HEK293 (cell line): ENCODE results near the gene BAHD1.

Experiments used
- CTCF ChIA-PET: fragments of 350-600 bp; formaldehyde crosslinking; extraction: SDS; loops from one replicate; lab custom pipeline; 2021; ENCODE audit warnings: antibody characterized with exemption; lab: Yijun Ruan, JAX
- POLR2A ChIA-PET: fragments of 300-600 bp; formaldehyde crosslinking; extraction: SDS; loops from one replicate; lab custom pipeline; 2020; ENCODE audit warnings: antibody characterized with exemption, inconsistent platforms; lab: Yijun Ruan, JAX
- H3K27ac ChIP-seq: fragments of 200-500 bp; sonication (Bioruptor generic); 2 replicates; pipeline ENCODE4 v1.5.1; 2014; ENCODE audit warnings: low read depth, low read length, control low read depth, inconsistent platforms; ENCODE audit errors: extremely low read depth
- H3K36me3 ChIP-seq, 2 experiments: fragments of 200-500 bp in 1 of 2; sonication (Bioruptor generic) in 1 of 2; 1 replicate in 1 of 2; 2 replicates in 1 of 2; pipeline ENCODE4 v1.5.1; 2014 to 2017; ENCODE audit warnings: inconsistent platforms in 2 of 2, low read length in 2 of 2; ENCODE audit not compliant: control insufficient read depth in 2 of 2, insufficient read depth in 1 of 2
- H3K4me1 ChIP-seq: fragments of 200-500 bp; sonication (Bioruptor generic); 2 replicates; pipeline ENCODE4 v1.5.1; 2014; ENCODE audit warnings: mild to moderate bottlenecking, low read length, inconsistent platforms; ENCODE audit not compliant: control insufficient read depth, insufficient read depth
- H3K4me3 ChIP-seq: 2 replicates; pipeline ENCODE4 v1.5.1; 2011; ENCODE audit warnings: low read depth, mild to moderate bottlenecking, control low read depth, low read length, moderate library complexity
- H3K9me3 ChIP-seq: fragments of 200-500 bp; sonication (Bioruptor generic); 2 replicates; pipeline ENCODE4 v1.5.1; 2014; ENCODE audit warnings: low read depth, low read length, inconsistent platforms; ENCODE audit not compliant: control insufficient read depth, insufficient read depth
- BCL6B ChIP-seq: fragments of 450-650 bp; formaldehyde crosslinking; IDR thresholded peaks from 2 replicates; pipeline ENCODE4 v1.5.1; 2017; ENCODE audit warnings: missing biosample characterization, missing genetic modification characterization
- FEZF1 ChIP-seq: fragments of 450-650 bp; formaldehyde crosslinking; IDR thresholded peaks from 2 replicates; pipeline ENCODE4 v1.5.1; 2016; ENCODE audit warnings: missing biosample characterization, missing genetic modification characterization
- REPIN1 ChIP-seq: fragments of 450-650 bp; formaldehyde crosslinking; IDR thresholded peaks from 2 replicates; pipeline ENCODE4 v1.5.1; 2017; ENCODE audit warnings: missing biosample characterization, missing genetic modification characterization, low read depth
- TCF7L2 ChIP-seq: IDR thresholded peaks from 2 replicates; pipeline ENCODE4 v1.6.1; 2011; ENCODE audit warnings: low read depth, mild to moderate bottlenecking, inconsistent platforms, low read length, moderate library complexity, borderline replicate concordance
- TRIM28 ChIP-seq: IDR thresholded peaks from 2 replicates; pipeline ENCODE4 v1.6.1; 2011; ENCODE audit warnings: low read length, control low read depth, borderline replicate concordance
- ZBTB17 ChIP-seq: fragments of 450-650 bp; formaldehyde crosslinking; IDR thresholded peaks from 2 replicates; pipeline ENCODE4 v1.5.1; 2016; ENCODE audit warnings: missing biosample characterization, missing genetic modification characterization
- ZBTB49 ChIP-seq: fragments of 450-650 bp; formaldehyde crosslinking; IDR thresholded peaks from 2 replicates; pipeline ENCODE4 v1.5.1; 2016; ENCODE audit warnings: missing biosample characterization, missing genetic modification characterization, low read depth
- ZBTB6 ChIP-seq: fragments of 450-650 bp; formaldehyde crosslinking; IDR thresholded peaks from 2 replicates; pipeline ENCODE4 v1.5.1; 2017; ENCODE audit warnings: missing biosample characterization, missing genetic modification characterization
- ZFP69B ChIP-seq: fragments of 450-650 bp; formaldehyde crosslinking; IDR thresholded peaks from 2 replicates; pipeline ENCODE4 v1.5.1; 2016; ENCODE audit warnings: missing biosample characterization, missing genetic modification characterization
- ZNF148 ChIP-seq: fragments of 450-650 bp; formaldehyde crosslinking; IDR thresholded peaks from 2 replicates; pipeline ENCODE4 v1.5.0; 2017; ENCODE audit warnings: missing biosample characterization, missing genetic modification characterization, borderline replicate concordance
- ZNF157 ChIP-seq: fragments of 450-650 bp; formaldehyde crosslinking; IDR thresholded peaks from 2 replicates; pipeline ENCODE4 v1.5.1; 2016; ENCODE audit warnings: missing biosample characterization, missing genetic modification characterization
- ZNF26 ChIP-seq: fragments of 450-650 bp; formaldehyde crosslinking; IDR thresholded peaks from 2 replicates; pipeline ENCODE4 v1.5.1; 2016; ENCODE audit warnings: missing biosample characterization, missing genetic modification characterization
- ZNF350 ChIP-seq: fragments of 450-650 bp; formaldehyde crosslinking; IDR thresholded peaks from 2 replicates; pipeline ENCODE4 v1.5.0; 2017; ENCODE audit warnings: missing biosample characterization, mild to moderate bottlenecking, missing genetic modification characterization
- ZNF426 ChIP-seq: fragments of 450-650 bp; formaldehyde crosslinking; IDR thresholded peaks from 2 replicates; pipeline ENCODE4 v1.5.1; 2017; ENCODE audit warnings: missing biosample characterization, missing genetic modification characterization, mild to moderate bottlenecking, inconsistent platforms, moderate library complexity
- ZNF449 ChIP-seq: fragments of 450-650 bp; formaldehyde crosslinking; IDR thresholded peaks from 2 replicates; pipeline ENCODE4 v1.5.1; 2017; ENCODE audit warnings: missing biosample characterization, mild to moderate bottlenecking, missing genetic modification characterization, moderate library complexity
- ZNF580 ChIP-seq: fragments of 450-650 bp; formaldehyde crosslinking; IDR thresholded peaks from 2 replicates; pipeline ENCODE4 v1.5.1; 2016; ENCODE audit warnings: missing biosample characterization, missing genetic modification characterization
- ZNF629 ChIP-seq: fragments of 450-650 bp; formaldehyde crosslinking; IDR thresholded peaks from 2 replicates; pipeline ENCODE4 v1.5.1; 2017; ENCODE audit warnings: missing biosample characterization, missing genetic modification characterization
- ZNF639 ChIP-seq: fragments of 450-650 bp; formaldehyde crosslinking; IDR thresholded peaks from 2 replicates; pipeline ENCODE4 v1.5.1; 2016; ENCODE audit warnings: missing biosample characterization, missing genetic modification characterization
- ZNF768 ChIP-seq: fragments of 450-650 bp; formaldehyde crosslinking; IDR thresholded peaks from 2 replicates; pipeline ENCODE4 v1.5.1; 2018; ENCODE audit warnings: missing biosample characterization, mild to moderate bottlenecking, missing genetic modification characterization
- ZNF777 ChIP-seq: fragments of 450-650 bp; formaldehyde crosslinking; IDR thresholded peaks from 2 replicates; pipeline ENCODE4 v1.5.1; 2017; ENCODE audit warnings: missing biosample characterization, missing genetic modification characterization, borderline replicate concordance

BAHD1 gene

GRCh38 chr15:40446144-40446543 lies 5.4 kb downstream of the BAHD1 start:
- H3K36me3 ChIP-seq: no peaks in the 10 kb centered on the region
- POLR2A ChIA-PET: no interaction called here
- H3K9me3 ChIP-seq: no peaks in the 10 kb centered on the region
- CTCF ChIA-PET: interaction anchor here (0.7 kb wide), 1 partner anchor 16 kb away, joined by 3 read pairs; no protein-coding TSS in a partner anchor
- H3K4me1 ChIP-seq: peaks cover 14% of the 10 kb centered on the region
- TF ChIP-seq ZFP69B: no peak
- no peak for TF ChIP-seq ZNF350 (tag by site-specific recombination)
- TF ChIP-seq FEZF1 (tag by site-specific recombination): peak; percentile 45; the same call in 1 of the 2 replicates
- H3K4me3 ChIP-seq: no peak overlapping the region
- no peak overlapping the region for H3K27ac ChIP-seq

- H3K9me3 ChIP-seq: no peaks in the 10 kb centered on the region
- no peaks in the 10 kb centered on the region for H3K36me3 ChIP-seq
- H3K27ac ChIP-seq: no peak overlapping the region
- peaks cover 12% of the 10 kb centered on the region for H3K4me1 ChIP-seq
- no peak for TF ChIP-seq ZBTB17 (tag by site-specific recombination)
- no peak for TF ChIP-seq ZNF157
- TF ChIP-seq TRIM28: no peak
- TF ChIP-seq ZNF26 (tag by site-specific recombination): no peak
- no peak for TF ChIP-seq ZNF629 (tag by site-specific recombination)
- no peak for TF ChIP-seq ZBTB6 (tag by site-specific recombination)
- TF ChIP-seq ZNF580 (tag by site-specific recombination): no peak
- TF ChIP-seq ZNF777: no peak
- no peak for TF ChIP-seq ZNF768 (tag by site-specific recombination)
- TF ChIP-seq ZNF350 (tag by site-specific recombination): no peak
- TF ChIP-seq ZFP69B: no peak
- TF ChIP-seq ZBTB49 (tag by site-specific recombination): no peak
- TF ChIP-seq ZNF148: no peak
- TF ChIP-seq ZNF426 (tag by site-specific recombination): no peak
- TF ChIP-seq ZNF639 (tag by site-specific recombination): no peak
- TF ChIP-seq ZNF449 (tag by site-specific recombination): no peak
- TF ChIP-seq BCL6B (tag by site-specific recombination): no peak
- no peak for TF ChIP-seq REPIN1 (tag by site-specific recombination)
- no peak for TF ChIP-seq TCF7L2
- no peak overlapping the region for H3K4me3 ChIP-seq
- ChIA-PET CTCF (interaction anchor here (0.7 kb wide), 1 partner anchor 674 kb away, joined by 3 read pairs; no protein-coding TSS in a partner anchor), POLR2A (interaction anchor here (0.6 kb wide), 1 partner anchor 60 kb away, joined by 4 read pairs; no protein-coding TSS in a partner anchor)
Observed at GRCh38 chr15:40448354-40448753, 7.6 kb downstream of the BAHD1 start.
